Upper lobe of right lung (tissue), 1 donor: Measurements from ENCODE around the gene POU3F1. TPM values are rescaled to one million over a fixed set of nuclear protein-coding genes. Genes with fewer than 3 reads are reported as not detected.

Experiments used
- ATAC-seq: fragments of 200-7000 bp; cut with Tn5 transposase; one replicate; pipeline ENCODE4 v1.9.1; 2020; ENCODE audit warnings: mild to moderate bottlenecking, moderate library complexity
- DNase-seq: peaks from one replicate; pipeline ENCODE4 v3.0.0-alpha.2; 2020
- H3K27ac ChIP-seq: fragments of 200-600 bp; one replicate; pipeline ENCODE4 v1.8.0; 2022
- H3K27me3 ChIP-seq: fragments of 200-600 bp; one replicate; pipeline ENCODE4 v1.8.0; 2022; ENCODE audit warnings: mild to moderate bottlenecking
- H3K36me3 ChIP-seq: fragments of 200-600 bp; one replicate; pipeline ENCODE4 v1.8.0; 2022
- H3K4me1 ChIP-seq: fragments of 200-600 bp; one replicate; pipeline ENCODE4 v1.8.0; 2022
- H3K4me3 ChIP-seq: fragments of 200-600 bp; one replicate; pipeline ENCODE4 v1.8.0; 2022; ENCODE audit warnings: mild to moderate bottlenecking
- H3K9me3 ChIP-seq: fragments of 200-600 bp; one replicate; pipeline ENCODE4 v1.8.0; 2022
- intact Hi-C: fragments of 100-400 bp; cut with DNase I; formaldehyde crosslinking; loops from one replicate; pipeline ENCODE4 v1.11.0; 2022
- total RNA-seq: library from RNA; stranded (reverse); fragmentation: NEBNext Ultra II Directional; extraction: Animal tissue kit (Norgen Biotek cat#: 25700); gene quantifications from one replicate; pipeline ENCODE4 v1.2.1, GENCODE V29; 2021
- TF ChIP-seq, protein P1 (sequence below): fragments of 200-600 bp; IDR thresholded peaks from one replicate; pipeline ENCODE4 v1.8.0; 2022; ENCODE audit warnings: antibody characterized with exemption
- donor health status: DM: no; HTN: yes; CAD: no; lungs with severe emphysema.

POU3F1 gene
- total RNA-seq, 1 donor from 2014 or later, result not detected

DNA sequence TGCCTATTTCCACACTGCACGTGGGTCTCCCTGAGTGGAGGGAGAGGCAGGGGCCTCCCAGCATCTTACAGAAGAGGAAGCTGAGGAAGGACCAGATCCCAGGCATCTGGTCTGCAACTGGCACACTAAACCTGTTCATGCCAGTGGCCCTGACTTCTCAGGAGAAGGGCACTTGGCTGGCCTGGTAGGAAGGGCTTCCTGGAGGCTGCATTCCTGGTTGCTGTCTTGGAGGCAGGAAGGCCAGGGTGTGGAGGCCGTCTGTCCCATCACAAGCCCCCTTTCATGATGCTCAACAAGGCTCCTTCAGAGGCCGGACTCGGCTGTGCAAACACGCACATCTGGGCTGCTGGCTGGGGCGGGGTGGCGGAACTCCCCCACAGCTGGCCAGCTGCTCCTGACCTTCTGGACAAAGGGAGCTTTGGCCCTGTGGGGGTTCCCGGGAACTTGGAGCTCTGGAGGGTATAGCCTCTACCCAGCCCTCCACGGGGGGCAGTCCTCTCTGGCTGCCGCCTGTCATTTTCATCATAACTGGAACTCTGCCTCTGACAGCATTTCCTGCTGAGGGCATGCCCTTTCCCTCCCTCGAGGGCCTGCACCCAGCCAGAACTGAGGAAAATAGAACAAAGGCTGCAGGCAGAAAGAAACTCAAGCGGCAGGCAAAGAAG is 39.2 kb upstream of the POU3F1 start:
- intact Hi-C loops, result no loop called here
- no peak for ATAC-seq

DNA sequence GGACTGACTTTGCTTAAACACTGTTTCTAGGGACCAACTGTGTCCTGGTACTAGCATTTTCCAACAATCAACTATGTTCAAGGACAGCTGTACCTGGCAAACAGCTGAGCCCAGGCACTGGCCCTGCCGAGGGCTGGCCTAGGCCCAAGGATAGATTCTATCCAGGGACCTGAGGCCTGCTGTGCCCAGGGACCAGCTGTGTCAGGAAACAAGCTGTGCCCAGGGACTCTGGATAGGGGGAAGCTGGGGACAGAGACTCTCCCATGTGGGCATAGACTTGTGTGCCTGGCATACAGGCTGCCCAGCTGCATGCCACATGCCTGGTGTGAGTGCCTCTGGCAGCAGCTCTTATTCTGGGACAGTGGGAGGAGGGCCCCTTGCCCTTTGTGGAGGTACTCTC is 38.1 kb upstream of the POU3F1 start:
- H3K27me3 ChIP-seq, result no peaks in the 10 kb centered on the region
- no peaks in the 10 kb centered on the region for H3K9me3 ChIP-seq
- no peaks in the 10 kb centered on the region for H3K36me3 ChIP-seq
- TF ChIP-seq, protein P1, sequence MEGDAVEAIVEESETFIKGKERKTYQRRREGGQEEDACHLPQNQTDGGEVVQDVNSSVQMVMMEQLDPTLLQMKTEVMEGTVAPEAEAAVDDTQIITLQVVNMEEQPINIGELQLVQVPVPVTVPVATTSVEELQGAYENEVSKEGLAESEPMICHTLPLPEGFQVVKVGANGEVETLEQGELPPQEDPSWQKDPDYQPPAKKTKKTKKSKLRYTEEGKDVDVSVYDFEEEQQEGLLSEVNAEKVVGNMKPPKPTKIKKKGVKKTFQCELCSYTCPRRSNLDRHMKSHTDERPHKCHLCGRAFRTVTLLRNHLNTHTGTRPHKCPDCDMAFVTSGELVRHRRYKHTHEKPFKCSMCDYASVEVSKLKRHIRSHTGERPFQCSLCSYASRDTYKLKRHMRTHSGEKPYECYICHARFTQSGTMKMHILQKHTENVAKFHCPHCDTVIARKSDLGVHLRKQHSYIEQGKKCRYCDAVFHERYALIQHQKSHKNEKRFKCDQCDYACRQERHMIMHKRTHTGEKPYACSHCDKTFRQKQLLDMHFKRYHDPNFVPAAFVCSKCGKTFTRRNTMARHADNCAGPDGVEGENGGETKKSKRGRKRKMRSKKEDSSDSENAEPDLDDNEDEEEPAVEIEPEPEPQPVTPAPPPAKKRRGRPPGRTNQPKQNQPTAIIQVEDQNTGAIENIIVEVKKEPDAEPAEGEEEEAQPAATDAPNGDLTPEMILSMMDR, result no peak
- no peaks in the 10 kb centered on the region for H3K4me1 ChIP-seq
- intact Hi-C loops, result no loop called here
- DNase-seq, result no peak
- no peak overlapping the region for H3K27ac ChIP-seq
- no peak for ATAC-seq
- no peak overlapping the region for H3K4me3 ChIP-seq

More for the DNA sequence above, 39.2 kb upstream of the POU3F1 start:
- Histone ChIP-seq H3K9me3 (no peaks in the 10 kb centered on the region), H3K36me3 (no peaks in the 10 kb centered on the region), H3K4me3 (no peak overlapping the region), H3K4me1 (no peaks in the 10 kb centered on the region), H3K27me3 (no peaks in the 10 kb centered on the region), H3K27ac (no peak overlapping the region)
- TF ChIP-seq, protein P1, result no peak
- DNase-seq, result no peak

DNA sequence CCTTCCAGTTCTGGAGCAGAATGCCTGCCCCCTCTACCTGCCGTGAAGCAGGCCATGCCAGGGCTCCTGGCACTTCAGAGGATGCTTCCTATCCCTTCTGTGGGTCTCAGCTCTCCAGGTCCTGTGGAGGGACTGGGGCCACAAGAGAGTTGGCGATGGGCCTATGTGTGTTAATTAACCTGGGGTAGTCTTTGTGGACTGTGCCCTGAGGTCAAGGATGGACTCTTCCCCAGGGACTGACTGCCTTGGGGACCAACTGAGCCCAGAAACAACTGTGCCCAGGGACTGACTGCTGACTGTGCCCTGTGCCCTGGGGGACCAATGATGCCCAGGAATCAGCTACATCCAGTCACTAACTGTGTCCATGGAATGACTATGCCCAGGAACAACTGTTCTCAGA is 37.5 kb upstream of the POU3F1 start:
- no peak for DNase-seq

DNA sequence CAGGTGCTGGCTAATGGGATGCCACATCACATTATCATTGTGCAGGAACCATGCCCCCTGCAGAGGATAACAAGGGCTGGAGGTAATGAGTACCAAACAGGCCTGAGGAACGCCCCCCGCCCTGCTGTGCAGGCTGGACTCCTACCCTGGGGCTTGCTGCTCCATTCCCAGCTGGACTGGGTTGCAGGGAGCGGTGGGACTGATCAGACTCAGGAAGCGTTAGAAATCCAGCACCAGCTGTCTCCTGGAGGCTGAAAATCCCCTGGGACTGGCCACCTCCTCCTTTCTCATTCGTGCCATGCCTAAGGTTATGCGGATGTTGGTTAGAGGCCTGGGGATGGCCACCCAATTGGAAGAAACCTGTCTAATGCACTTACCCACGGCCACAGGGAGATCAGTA is 36.9 kb upstream of the POU3F1 start:
- no peak overlapping the region for H3K27ac ChIP-seq
- no peaks in the 10 kb centered on the region for H3K4me1 ChIP-seq
- H3K4me3 ChIP-seq, result no peak overlapping the region
- intact Hi-C loops, result no loop called here
- H3K27me3 ChIP-seq, result no peaks in the 10 kb centered on the region
- no peak for DNase-seq
- no peaks in the 10 kb centered on the region for H3K9me3 ChIP-seq
- TF ChIP-seq, protein P1, result no peak
- no peaks in the 10 kb centered on the region for H3K36me3 ChIP-seq
- ATAC-seq, result no peak

More for the DNA sequence above, 37.5 kb upstream of the POU3F1 start:
- Histone ChIP-seq H3K27me3 (no peaks in the 10 kb centered on the region), H3K4me3 (no peak overlapping the region), H3K36me3 (no peaks in the 10 kb centered on the region), H3K4me1 (no peaks in the 10 kb centered on the region), H3K27ac (no peak overlapping the region), H3K9me3 (no peaks in the 10 kb centered on the region)
- TF ChIP-seq, protein P1, result no peak
- intact Hi-C loops, result no loop called here
- ATAC-seq, result no peak

- Histone ChIP-seq H3K36me3 (no peaks in the 10 kb centered on the region), H3K9me3 (no peaks in the 10 kb centered on the region), H3K27ac (no peak overlapping the region), H3K4me1 (no peaks in the 10 kb centered on the region), H3K4me3 (no peak overlapping the region), H3K27me3 (no peaks in the 10 kb centered on the region)
- DNase-seq (no peak), ATAC-seq (no peak)
- TF ChIP-seq, protein P1, result no peak
- intact Hi-C loops, result no loop called here
These were observed 36.2 kb upstream of the POU3F1 start for GRCh38 chr1:38082769-38083263.
